Measurements from ENCODE around the gene DYSF. TPM values are rescaled to one million over a fixed set of nuclear protein-coding genes. Genes with fewer than 3 reads are reported as not detected.

The DYSF gene
- total and polyA plus RNA-seq, 5 donors, result 36.7 to 49.4 (median 42.1) TPM

GRCh38 chr2:71721362-71721665, 268.0 kb downstream of the DYSF start:
- ATAC-seq (no peak), DNase-seq (peak in 2 of 3 donors; percentile 19 to 41)
- Histone ChIP-seq H3K4me1 (ENCODE audit: control insufficient read depth, insufficient read depth, low read length) (peaks cover 35% of the 10 kb centered on the region), H3K27ac (ENCODE audit: low read length) (peak overlapping the region; percentile 57), H3K27me3 (ENCODE audit: control insufficient read depth, insufficient read depth) (no peaks in the 10 kb centered on the region), H3K4me3 (ENCODE audit: low read length) (no peak overlapping the region), H3K9me3 (ENCODE audit: control insufficient read depth, low read length) (no peaks in the 10 kb centered on the region)
- 45% methylated on average over 1 of the region's 1 CpG for WGBS
- intact Hi-C loops (cut with DNase I), result no loop called here

GRCh38 chr2:71721669-71722068, 268.3 kb downstream of the DYSF start:
- no peaks in the 10 kb centered on the region for H3K27me3 ChIP-seq (ENCODE audit: control insufficient read depth, insufficient read depth)
- H3K9me3 ChIP-seq (ENCODE audit: control insufficient read depth, low read length), result no peaks in the 10 kb centered on the region
- 41% methylated on average over 2 of the region's 2 CpGs for WGBS
- ATAC-seq (no peak), DNase-seq (no peak)
- no peak overlapping the region for H3K4me3 ChIP-seq (ENCODE audit: low read length)
- peak overlapping the region; percentile 57 for H3K27ac ChIP-seq (ENCODE audit: low read length)
- intact Hi-C loops (cut with DNase I), result no loop called here
- H3K4me1 ChIP-seq (ENCODE audit: control insufficient read depth, insufficient read depth, low read length), result peaks cover 32% of the 10 kb centered on the region

GRCh38 chr2:71722286-71722685, 268.9 kb downstream of the DYSF start:
- WGBS, result 82% methylated on average over 1 of the region's 1 CpG
- intact Hi-C loops (cut with DNase I), result no loop called here
- Histone ChIP-seq H3K9me3 (ENCODE audit: control insufficient read depth, low read length) (no peaks in the 10 kb centered on the region), H3K27me3 (ENCODE audit: control insufficient read depth, insufficient read depth) (no peaks in the 10 kb centered on the region), H3K4me1 (ENCODE audit: control insufficient read depth, insufficient read depth, low read length) (peaks cover 29% of the 10 kb centered on the region), H3K27ac (ENCODE audit: low read length) (no peak overlapping the region), H3K4me3 (ENCODE audit: low read length) (no peak overlapping the region)
- DNase-seq (no peak), ATAC-seq (no peak)

- no peak overlapping the region for H3K4me3 ChIP-seq (ENCODE audit: low read length)
- H3K9me3 ChIP-seq (ENCODE audit: control insufficient read depth, low read length), result no peaks in the 10 kb centered on the region
- no peaks in the 10 kb centered on the region for H3K27me3 ChIP-seq (ENCODE audit: control insufficient read depth, insufficient read depth)
- intact Hi-C loops (cut with DNase I), result no loop called here
- DNase-seq (no peak), ATAC-seq (no peak)
- peaks cover 12% of the 10 kb centered on the region for H3K4me1 ChIP-seq (ENCODE audit: control insufficient read depth, insufficient read depth, low read length)
- no peak overlapping the region for H3K27ac ChIP-seq (ENCODE audit: low read length)
- WGBS, result 67% methylated on average over 1 of the region's 1 CpG
Measured at GRCh38 chr2:71724793-71725192, 271.4 kb downstream of the DYSF start.

GRCh38 chr2:71725836-71726235, 272.5 kb downstream of the DYSF start:
- H3K4me3 ChIP-seq (ENCODE audit: low read length), result no peak overlapping the region
- ATAC-seq (no peak), DNase-seq (no peak)
- intact Hi-C loops (cut with DNase I), result no loop called here
- no peak overlapping the region for H3K27ac ChIP-seq (ENCODE audit: low read length)
- no peaks in the 10 kb centered on the region for H3K27me3 ChIP-seq (ENCODE audit: control insufficient read depth, insufficient read depth)
- H3K9me3 ChIP-seq (ENCODE audit: control insufficient read depth, low read length), result no peaks in the 10 kb centered on the region
- H3K4me1 ChIP-seq (ENCODE audit: control insufficient read depth, insufficient read depth, low read length), result peaks cover 3% of the 10 kb centered on the region

- ATAC-seq, result no peak
- intact Hi-C loops (cut with DNase I), result no loop called here
- WGBS, result 74% methylated on average over 2 of the region's 2 CpGs
Measured at GRCh38 chr2:71727562-71727961, 274.2 kb downstream of the DYSF start.

GRCh38 chr2:71728036-71728435, 274.7 kb downstream of the DYSF start:
- Histone ChIP-seq H3K4me3 (ENCODE audit: low read length) (no peak overlapping the region), H3K27me3 (ENCODE audit: control insufficient read depth, insufficient read depth) (no peaks in the 10 kb centered on the region), H3K4me1 (ENCODE audit: control insufficient read depth, insufficient read depth, low read length) (no peaks in the 10 kb centered on the region), H3K9me3 (ENCODE audit: control insufficient read depth, low read length) (no peaks in the 10 kb centered on the region), H3K27ac (ENCODE audit: low read length) (no peak overlapping the region)
- 56% methylated on average over 1 of the region's 1 CpG for WGBS
- ATAC-seq (no peak), DNase-seq (no peak)
- intact Hi-C loops (cut with DNase I), result no loop called here

More at GRCh38 chr2:71727562-71727961, 274.2 kb downstream of the DYSF start:
- Histone ChIP-seq H3K27ac (ENCODE audit: low read length) (no peak overlapping the region), H3K4me3 (ENCODE audit: low read length) (no peak overlapping the region), H3K27me3 (ENCODE audit: control insufficient read depth, insufficient read depth) (no peaks in the 10 kb centered on the region), H3K4me1 (ENCODE audit: control insufficient read depth, insufficient read depth, low read length) (no peaks in the 10 kb centered on the region), H3K9me3 (ENCODE audit: control insufficient read depth, low read length) (no peaks in the 10 kb centered on the region)
- DNase-seq, result no peak

GRCh38 chr2:71730785-71731383, 277.5 kb downstream of the DYSF start:
- Histone ChIP-seq H3K9me3 (ENCODE audit: control insufficient read depth, low read length) (no peaks in the 10 kb centered on the region), H3K27ac (ENCODE audit: low read length) (no peak overlapping the region), H3K27me3 (ENCODE audit: control insufficient read depth, insufficient read depth) (no peaks in the 10 kb centered on the region), H3K4me1 (ENCODE audit: control insufficient read depth, insufficient read depth, low read length) (no peaks in the 10 kb centered on the region), H3K4me3 (ENCODE audit: low read length) (no peak overlapping the region)
- intact Hi-C loops (cut with DNase I), result no loop called here
- 82% methylated on average over 17 of the region's 17 CpGs for WGBS
- DNase-seq (no peak), ATAC-seq (peak; percentile 39 to 56)

GRCh38 chr2:71734620-71735019, 281.3 kb downstream of the DYSF start:
- no peaks in the 10 kb centered on the region for H3K9me3 ChIP-seq (ENCODE audit: control insufficient read depth, low read length)
- intact Hi-C loops (cut with DNase I), result no loop called here

GRCh38 chr2:71735676-71736075, 282.3 kb downstream of the DYSF start:
- Histone ChIP-seq H3K4me1 (ENCODE audit: control insufficient read depth, insufficient read depth, low read length) (peaks cover 3% of the 10 kb centered on the region), H3K27ac (ENCODE audit: low read length) (no peak overlapping the region), H3K9me3 (ENCODE audit: control insufficient read depth, low read length) (no peaks in the 10 kb centered on the region), H3K27me3 (ENCODE audit: control insufficient read depth, insufficient read depth) (no peaks in the 10 kb centered on the region), H3K4me3 (ENCODE audit: low read length) (no peak overlapping the region)
- DNase-seq (no peak), ATAC-seq (no peak)
- intact Hi-C loops (cut with DNase I), result no loop called here
- 88% methylated on average over 1 of the region's 1 CpG for WGBS

More at GRCh38 chr2:71734620-71735019, 281.3 kb downstream of the DYSF start:
- Histone ChIP-seq H3K27ac (ENCODE audit: low read length) (no peak overlapping the region), H3K27me3 (ENCODE audit: control insufficient read depth, insufficient read depth) (no peaks in the 10 kb centered on the region), H3K4me3 (ENCODE audit: low read length) (no peak overlapping the region), H3K4me1 (ENCODE audit: control insufficient read depth, insufficient read depth, low read length) (peaks cover 3% of the 10 kb centered on the region)
- ATAC-seq (no peak), DNase-seq (no peak)

Measured in right cardiac atrium (tissue), 5 donors.